ENCODE results near the gene POLR2C.

POLR2C gene

DNA sequence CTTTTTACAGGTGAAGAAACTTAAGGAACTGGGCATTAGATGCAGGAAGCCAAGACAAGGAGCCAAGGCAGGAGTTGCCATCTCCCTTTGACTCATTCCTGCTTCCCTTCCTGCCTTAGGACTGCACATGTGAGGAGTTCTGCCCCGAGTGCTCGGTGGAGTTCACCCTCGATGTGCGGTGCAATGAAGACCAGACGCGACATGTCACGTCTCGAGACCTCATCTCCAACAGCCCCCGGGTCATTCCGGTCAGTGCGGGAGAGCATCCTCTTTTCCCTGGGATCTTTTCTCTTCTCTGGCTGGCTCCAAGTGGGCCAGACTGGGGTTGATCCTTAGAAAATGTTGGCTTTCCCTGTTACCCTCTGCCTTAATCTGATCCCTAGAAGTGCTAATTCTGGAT is 6.6 kb downstream of the POLR2C start:
- in situ Hi-C loops (cut with HindIII; ENCODE audit: low sequenced_read_pairs), result no loop called here
- DNase-seq (ENCODE audit: low read depth, low spot score), result no peak
- TF ChIP-seq, protein P1, sequence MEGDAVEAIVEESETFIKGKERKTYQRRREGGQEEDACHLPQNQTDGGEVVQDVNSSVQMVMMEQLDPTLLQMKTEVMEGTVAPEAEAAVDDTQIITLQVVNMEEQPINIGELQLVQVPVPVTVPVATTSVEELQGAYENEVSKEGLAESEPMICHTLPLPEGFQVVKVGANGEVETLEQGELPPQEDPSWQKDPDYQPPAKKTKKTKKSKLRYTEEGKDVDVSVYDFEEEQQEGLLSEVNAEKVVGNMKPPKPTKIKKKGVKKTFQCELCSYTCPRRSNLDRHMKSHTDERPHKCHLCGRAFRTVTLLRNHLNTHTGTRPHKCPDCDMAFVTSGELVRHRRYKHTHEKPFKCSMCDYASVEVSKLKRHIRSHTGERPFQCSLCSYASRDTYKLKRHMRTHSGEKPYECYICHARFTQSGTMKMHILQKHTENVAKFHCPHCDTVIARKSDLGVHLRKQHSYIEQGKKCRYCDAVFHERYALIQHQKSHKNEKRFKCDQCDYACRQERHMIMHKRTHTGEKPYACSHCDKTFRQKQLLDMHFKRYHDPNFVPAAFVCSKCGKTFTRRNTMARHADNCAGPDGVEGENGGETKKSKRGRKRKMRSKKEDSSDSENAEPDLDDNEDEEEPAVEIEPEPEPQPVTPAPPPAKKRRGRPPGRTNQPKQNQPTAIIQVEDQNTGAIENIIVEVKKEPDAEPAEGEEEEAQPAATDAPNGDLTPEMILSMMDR (IDR thresholded peaks at IDR 0.05; ENCODE audit: low read depth, low read length), result no peak
- no peak overlapping the region for H3K4me3 ChIP-seq (ENCODE audit: low read depth, low read length)

DNA sequence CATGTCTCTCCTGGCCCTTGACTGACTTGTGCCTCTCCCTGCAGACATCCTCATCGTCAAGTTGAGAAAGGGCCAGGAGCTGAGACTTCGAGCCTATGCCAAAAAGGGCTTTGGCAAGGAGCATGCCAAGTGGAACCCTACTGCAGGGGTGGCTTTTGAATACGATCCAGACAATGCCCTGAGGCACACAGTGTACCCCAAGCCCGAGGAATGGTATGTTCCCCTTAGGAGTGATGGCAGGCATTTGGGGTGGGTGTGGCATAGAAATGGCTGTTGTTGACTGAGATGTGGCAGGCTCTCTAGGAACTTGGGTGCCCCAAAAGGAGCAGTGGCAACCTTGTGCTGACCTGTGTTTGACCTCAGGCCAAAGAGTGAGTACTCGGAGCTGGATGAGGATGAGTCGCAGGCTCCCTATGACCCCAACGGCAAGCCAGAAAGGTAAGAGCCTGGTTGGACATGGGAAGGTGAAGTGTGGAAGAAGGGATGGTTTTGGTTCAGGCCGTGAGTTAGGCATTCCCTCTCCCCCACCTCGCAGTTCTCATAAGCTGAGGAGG is 7.5 kb downstream of the POLR2C start:
- no peak for DNase-seq (ENCODE audit: low read depth, low spot score)
- in situ Hi-C loops (cut with HindIII; ENCODE audit: low sequenced_read_pairs), result no loop called here
- TF ChIP-seq, protein P1 (IDR thresholded peaks at IDR 0.05; ENCODE audit: low read depth, low read length), result no peak
- H3K4me3 ChIP-seq (ENCODE audit: low read depth, low read length), result no peak overlapping the region

GRCh38 chr16:57470711-57471110 is 8.2 kb downstream of the POLR2C start:
- no peak for DNase-seq (ENCODE audit: low read depth, low spot score)
- no peak overlapping the region for H3K4me3 ChIP-seq (ENCODE audit: low read depth, low read length)
- in situ Hi-C loops (cut with HindIII; ENCODE audit: low sequenced_read_pairs), result no loop called here
- TF ChIP-seq, protein P1 (IDR thresholded peaks at IDR 0.05; ENCODE audit: low read depth, low read length), result no peak

DNA sequence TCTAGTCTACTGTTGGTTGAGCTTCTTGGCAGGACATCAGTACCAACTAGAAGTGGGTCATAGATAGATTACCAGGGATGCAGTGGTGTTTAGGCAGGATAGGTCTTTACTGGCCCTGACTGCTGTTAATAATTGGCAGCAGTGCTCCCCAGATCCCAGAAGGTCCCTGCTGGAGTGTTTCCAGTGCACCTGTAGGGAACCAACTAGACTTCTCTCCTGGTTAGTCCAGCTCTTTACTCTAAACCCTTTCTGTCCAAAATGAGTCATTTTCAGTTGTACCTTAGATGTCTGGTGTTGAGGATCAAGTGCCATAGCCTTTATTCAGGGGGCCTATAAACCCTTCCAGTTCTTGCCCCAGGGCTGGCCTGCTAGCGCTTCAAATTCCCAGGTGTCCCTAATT is 8.7 kb downstream of the POLR2C start:
- in situ Hi-C loops (cut with HindIII; ENCODE audit: low sequenced_read_pairs), result no loop called here
- TF ChIP-seq, protein P1 (IDR thresholded peaks at IDR 0.05; ENCODE audit: low read depth, low read length), result no peak
- DNase-seq (ENCODE audit: low read depth, low spot score), result no peak
- H3K4me3 ChIP-seq (ENCODE audit: low read depth, low read length), result no peak overlapping the region

GRCh38 chr16:57471852-57472664 is 9.6 kb downstream of the POLR2C start:
- in situ Hi-C loops (cut with HindIII; ENCODE audit: low sequenced_read_pairs), result no loop called here
- no peak for DNase-seq (ENCODE audit: low read depth, low spot score)
- TF ChIP-seq, protein P1 (IDR thresholded peaks at IDR 0.05; ENCODE audit: low read depth, low read length), result no peak
- H3K4me3 ChIP-seq (ENCODE audit: low read depth, low read length), result no peak overlapping the region

- DNase-seq (ENCODE audit: low read depth, low spot score), result no peak
- TF ChIP-seq, protein P1 (IDR thresholded peaks at IDR 0.05; ENCODE audit: low read depth, low read length), result no peak
- H3K4me3 ChIP-seq (ENCODE audit: low read depth, low read length), result no peak overlapping the region
- in situ Hi-C loops (cut with HindIII; ENCODE audit: low sequenced_read_pairs), result no loop called here
These were observed 10.2 kb downstream of the POLR2C start for GRCh38 chr16:57472665-57473060.
